Stimulated activated CD8-positive, alpha-beta memory T cell treated with anti-CD3 and anti-CD28 coated beads, Interleukin-12 subunit alpha, Interleukin-12 subunit beta, amount 100 ng/mL, for 1 hour (primary cell): ENCODE measurements around the gene PRR14L.
"Not testable (repeated sequence)": the region's sequence is repeated elsewhere in the genome, so short reads cannot be mapped to it uniquely, and the experiment has no call there.

Source experiments
- DNase-seq: peaks from one replicate; pipeline ENCODE4 v3.0.0-alpha.2; 2020; ENCODE audit warnings: low read depth

Gene PRR14L

DNA sequence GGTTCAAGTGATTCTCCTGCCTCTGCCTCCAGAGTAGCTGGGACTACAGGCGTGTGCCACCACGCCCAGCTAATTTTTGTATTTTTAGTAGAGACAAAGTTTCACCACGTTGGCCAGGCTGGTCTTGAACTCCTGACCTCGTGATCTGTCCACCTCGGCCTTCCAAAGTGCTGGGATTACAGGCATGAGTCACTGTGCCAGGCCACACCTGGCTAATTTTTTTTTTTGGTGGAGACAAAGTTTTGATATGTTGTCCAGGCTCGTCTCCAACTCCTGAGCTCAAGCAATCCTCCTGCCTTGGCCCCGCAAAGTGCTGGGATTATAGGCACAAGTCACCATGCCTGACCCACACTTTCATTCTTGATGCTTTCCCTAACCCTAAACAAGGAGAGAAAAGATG is 9.6 kb downstream of the PRR14L start:
- not testable (repeated sequence) for DNase-seq

DNA sequence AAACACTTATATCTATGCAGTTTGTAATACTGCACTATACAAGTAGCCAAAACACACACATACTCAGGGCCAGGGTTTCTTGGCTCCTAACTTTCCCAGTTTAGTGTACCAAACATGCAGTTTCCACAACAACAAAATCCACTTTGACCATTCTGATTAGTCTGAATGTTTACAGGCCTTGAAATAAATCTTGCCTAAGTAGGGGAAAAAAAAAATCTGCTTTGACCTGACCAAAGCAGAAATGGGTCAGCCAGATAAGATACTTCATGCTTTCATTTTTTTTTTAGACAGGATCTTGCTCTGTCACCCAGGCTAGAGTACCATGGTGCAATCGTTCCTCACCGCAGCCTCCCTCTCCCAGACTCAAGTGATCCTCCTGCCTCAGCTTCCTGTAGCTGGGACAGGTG is 10.1 kb downstream of the PRR14L start:
- DNase-seq, result no peak

DNA sequence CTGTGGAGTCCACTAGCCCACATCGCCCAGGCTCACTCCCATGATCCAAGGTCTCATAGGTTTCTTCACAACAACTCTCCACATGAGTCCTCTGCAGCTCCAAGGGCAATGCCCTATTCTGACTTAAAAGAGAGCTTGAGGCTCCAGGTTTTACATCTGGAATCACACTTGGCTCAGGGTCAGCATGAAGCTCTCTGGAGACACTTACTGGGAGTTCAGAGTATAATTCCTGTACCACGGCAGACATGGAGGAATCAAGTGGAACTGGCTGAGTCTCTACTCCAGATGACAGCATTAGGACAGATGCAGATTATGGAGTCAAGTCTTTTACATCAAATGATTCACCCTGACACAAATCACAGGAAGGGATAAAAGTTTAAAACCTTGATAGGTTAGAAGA is 11.4 kb downstream of the PRR14L start:
- no peak for DNase-seq

DNA sequence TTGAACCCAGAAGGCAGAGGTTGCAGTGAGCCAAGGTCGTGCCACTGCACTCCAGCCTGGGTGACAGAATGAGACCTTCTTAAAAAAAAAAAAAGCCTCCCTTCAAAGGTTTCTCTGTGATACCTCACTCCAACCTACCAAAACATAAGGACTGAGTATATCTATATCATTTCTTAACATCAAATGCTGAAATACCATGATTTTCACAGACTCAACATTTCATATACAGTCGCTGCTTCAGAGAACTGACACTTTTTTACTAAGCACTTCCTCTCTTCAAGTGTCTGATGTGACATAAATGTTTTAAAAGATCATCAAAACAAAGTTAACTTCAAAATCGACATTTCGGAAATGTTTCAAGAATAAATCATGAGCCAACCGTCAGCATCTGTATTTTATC is 12.0 kb downstream of the PRR14L start:
- DNase-seq, result no peak

DNA sequence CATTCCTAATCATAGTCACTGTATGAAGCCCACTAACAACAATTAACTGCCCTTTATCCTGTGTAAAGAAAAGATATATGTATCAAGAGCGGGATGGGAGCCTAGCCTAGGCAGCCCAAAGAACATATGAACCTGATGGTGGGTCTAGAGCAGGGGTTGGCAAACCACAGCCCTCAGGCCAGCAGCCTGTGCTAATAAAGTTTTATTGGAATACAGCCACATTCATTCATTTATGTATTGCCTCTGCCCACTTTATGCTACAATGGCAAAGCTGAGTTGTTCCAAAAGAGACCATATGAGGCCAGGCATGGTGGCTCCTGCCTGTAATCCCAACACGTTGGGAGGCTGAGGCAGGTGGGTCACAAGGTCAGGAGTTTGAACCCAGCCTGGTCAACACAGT is 13.5 kb downstream of the PRR14L start:
- no peak for DNase-seq

DNA sequence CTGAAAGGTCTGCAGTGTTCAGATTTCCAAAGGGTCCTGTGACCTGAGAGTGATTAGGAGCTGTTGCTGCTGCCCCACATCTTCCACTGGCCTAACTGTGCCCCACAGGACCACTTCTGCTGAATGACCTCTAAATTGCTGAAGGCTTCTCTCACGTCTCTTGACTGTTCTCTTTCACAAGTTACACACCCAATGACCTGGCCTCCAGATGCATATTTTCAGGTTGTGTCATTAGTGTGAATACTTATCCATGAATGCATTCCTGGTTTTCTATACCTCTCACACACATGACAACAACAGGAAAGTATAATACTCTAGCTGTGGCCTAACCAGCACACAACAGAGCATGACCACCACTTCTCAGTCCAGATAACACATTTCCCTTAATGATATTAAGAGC is 15.4 kb downstream of the PRR14L start:
- DNase-seq, result no peak

DNA sequence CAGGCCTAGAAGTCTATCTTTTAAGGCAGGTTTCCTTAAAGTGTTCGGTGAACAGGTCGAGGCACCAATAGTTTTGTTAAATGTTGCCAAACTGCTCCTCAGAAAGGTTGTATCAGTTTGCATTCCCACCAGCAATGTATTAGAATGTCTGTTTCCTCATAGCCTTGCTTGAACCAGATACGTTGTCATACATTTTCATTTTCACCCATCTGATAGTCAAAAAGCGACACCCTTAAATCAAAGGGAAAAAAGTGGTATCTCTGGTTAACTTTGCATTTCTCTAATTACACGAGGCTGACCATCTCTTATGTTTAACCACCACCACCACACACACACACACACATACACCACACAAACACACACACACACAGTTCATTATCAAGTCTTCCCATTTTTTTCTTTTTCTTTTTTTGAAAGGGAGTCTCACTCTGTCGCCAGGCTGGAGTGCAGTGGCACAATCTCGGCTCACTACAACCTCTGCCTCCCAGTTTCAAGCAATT is 16.3 kb downstream of the PRR14L start:
- no peak for DNase-seq

DNA sequence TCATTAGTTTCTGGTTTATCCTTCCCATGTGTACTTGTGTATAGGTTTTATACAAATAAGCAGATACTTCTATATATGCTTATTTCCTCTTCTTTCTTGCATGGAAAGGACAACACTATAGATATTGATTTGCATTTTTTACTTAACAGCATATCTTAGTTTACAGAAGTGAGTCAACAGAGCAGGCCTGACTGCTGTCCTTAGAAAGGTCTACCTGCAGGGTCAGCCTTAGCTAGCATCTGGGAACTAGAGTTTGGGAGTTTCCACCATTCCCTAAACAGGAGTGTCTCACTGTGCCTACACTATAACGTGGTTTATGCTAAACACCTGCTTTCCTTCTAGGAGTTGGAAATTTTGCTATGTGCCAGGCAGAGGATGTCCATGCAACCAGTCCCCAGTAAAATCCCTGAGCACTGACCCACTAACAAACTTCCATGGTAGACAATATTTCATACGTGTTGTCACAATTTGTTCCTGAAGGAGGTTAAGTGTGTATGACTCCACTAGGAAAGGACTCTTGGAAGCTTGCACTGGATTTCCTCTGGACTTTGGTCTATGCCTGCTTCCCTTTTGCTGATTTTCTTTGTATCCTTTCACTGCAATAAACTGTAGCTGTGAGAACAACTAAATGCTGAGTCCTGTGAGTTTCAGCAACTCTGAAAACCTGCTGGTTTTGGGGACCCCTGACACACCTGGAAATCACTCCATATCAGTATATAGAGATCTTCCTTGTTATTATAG is 17.7 kb downstream of the PRR14L start:
- no peak for DNase-seq

DNA sequence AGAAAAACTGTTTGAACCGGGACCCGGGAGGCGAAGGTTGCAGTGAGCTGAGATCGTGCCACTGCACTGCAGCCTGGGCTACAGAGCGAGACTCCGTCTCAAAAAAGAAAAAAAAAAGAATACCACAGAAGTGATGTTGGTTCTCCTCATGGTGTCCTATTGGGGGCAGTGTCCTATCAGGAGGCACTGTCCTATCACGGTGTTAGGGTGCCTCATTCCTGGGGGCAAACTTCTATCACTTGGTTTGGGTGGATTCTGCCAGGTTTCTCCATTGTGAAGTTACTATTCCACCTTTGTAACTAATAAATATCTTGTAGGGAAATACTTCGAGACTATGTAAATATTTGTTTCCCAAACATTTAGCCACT is 19.6 kb downstream of the PRR14L start:
- no peak for DNase-seq

DNA sequence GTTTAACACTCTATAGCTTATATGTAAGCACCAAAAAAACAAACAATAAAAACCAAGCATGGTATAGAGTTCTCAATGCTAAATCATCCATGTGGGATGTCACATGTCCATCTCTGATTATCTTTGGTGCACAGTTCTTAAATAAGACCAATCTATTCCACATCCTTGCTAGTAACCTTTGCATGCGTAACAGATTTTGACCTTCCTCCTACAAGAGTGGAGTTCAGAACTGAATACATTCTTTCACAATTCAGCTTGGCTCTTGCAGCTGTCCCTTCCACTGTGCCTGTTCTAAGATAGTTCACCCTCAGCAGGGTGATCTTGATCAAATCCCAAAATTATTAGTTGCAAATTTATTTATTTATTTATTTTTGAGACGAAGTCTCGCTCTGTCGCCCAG is 21.1 kb downstream of the PRR14L start:
- no peak for DNase-seq

DNA sequence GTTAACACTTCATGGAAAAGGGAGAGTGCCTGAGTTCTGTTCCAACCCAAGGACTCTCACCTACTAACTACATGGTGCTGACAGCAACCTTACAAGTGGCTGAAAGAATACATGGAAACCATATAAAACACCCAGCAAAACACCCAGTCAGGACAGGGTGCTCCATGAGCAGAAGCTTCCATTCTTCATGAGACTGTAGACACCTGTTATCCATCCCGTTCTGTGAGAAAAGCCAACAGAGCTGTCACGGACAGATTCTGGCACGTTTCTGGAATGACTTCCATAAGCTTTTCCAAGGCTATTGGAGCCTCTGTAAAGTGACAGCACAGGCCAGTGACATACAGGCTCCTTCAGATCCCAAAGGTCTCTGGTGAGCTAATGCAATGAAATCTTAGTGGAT is 23.2 kb downstream of the PRR14L start:
- no peak for DNase-seq

DNA sequence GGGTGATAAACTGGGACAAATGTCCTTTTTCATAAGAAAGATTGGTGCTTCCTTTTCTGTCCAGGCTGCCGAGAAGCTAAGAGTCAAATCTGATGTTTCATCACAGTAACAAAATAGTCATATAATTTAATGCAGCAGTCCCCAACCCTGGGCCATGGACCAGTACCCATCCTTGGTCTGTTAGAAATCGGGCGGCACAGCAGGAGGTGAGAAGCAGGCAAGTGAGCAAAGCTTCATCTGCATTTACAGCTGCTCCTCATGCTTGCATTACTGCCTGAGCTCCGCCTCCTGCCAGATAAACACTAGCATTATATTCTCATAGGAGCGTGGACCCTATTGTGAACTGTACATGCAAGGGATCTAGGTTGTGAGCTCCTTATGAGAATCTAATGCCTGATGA is 26.2 kb downstream of the PRR14L start:
- no peak for DNase-seq

DNA sequence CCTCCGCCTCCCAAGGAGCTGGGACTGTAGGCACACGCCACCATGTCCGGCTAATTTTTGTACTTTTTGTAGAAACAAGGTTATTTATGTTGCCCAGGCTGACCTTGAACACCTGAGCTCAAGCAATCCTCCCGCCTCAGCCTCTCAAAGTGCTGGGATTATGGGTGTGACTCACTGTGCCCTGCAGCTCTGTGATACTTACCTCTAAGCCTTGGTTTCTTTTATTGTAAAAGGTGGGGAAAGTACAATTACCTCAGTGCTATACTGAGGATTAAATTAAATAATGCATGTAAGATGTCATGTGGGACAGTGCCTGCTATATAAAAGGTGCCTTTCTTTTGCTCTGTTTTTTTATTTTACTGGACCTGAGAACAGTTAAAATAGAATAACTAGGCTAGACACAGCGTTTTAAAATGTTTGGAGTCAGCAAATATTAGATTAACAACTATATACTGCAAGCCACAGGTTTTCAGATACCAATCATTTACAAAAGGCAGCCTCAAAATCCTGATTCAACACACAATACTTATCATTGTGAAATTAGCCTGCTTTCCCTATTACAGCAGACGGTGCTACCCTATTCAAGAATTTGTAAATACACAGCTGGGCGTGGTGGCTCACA is 30.0 kb downstream of the PRR14L start:
- DNase-seq, result no peak

DNA sequence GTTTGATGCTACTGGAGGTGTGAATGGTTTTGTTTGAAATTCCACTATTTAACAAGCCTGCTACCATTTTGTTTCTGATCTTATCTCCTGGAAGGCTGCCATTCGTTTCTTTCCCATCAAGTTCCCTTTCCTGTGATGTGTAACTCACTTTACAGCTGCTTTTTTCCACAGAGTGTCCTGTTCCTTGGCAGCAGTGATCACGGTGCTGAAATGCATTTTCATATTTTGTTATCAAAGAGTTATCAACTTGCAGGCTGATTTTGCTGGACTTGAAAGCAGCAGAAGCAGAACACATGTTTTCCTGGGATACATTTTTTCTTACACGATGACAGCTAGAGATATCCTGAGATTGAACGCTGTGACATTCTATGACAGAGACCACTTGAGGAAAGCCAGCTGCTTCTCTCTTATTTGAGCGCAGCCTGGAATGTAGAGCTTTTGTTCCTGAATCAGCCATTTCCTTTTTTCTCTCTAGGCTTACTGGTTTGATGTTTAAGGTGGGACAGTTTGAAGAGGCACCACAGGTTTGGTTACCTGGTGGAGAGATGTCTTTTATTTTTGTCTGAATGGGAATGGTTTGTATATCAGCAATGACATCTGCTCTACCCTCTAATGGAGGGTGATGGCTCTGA is 34.7 kb downstream of the PRR14L start:
- no peak for DNase-seq

DNA sequence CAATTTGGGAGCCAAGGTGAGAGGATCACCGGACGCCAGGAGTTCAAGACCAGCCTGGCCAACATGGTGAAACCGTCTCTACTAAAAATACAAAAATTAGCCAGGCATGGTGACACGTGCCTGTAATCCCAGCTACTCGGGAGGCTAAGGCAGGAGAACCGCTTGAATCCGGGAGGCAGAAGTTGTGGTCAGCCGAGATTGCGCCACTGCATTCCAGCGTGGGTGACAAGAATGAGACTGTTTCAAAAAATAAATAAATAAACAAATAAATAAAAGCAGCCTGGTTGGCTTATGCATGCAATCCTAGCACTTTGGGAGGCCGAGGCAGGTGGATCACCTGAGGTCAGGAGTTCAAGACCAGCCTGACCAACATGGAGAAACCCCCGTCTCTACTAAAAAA is 38.7 kb downstream of the PRR14L start:
- not testable (repeated sequence) for DNase-seq

DNA sequence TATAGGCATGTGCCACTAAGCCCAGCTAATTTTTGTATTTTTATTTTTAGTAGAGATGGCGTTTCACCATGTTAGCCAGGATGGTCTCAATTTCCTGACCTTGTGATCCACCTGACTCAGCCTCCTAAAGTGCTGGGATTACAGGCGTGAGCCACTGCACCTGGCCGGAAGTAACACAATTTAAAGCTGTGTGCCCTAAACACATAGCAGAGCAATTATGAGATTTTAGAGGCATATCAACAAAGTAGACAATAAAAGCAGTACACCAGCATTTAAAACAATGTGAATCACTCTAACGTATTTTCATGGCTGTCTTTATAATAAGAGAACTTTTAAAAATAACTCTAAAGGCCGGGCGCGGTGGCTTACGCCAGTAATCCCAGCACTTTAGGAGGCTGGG is 42.4 kb downstream of the PRR14L start:
- DNase-seq, result no peak

DNA sequence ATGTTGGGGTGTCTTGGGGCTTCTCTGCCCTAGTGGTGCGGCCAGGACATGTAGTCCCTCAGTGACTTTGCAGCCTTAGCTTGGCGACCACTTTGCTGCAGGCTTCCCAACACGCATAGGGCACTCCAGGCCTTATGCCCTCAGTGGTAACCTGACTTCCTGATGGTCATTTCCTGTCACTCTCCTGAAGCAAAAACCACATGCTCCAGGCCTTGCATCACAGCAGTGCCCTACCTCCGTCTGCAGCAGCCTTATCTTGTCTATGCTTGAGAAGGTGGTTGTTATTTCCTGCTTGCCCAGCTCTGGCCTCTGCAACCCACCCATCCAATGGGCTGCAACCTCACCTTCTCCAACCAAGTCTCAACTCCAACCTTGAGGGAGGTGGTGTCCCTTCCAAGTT is 54.5 kb downstream of the PRR14L start:
- no peak for DNase-seq

DNA sequence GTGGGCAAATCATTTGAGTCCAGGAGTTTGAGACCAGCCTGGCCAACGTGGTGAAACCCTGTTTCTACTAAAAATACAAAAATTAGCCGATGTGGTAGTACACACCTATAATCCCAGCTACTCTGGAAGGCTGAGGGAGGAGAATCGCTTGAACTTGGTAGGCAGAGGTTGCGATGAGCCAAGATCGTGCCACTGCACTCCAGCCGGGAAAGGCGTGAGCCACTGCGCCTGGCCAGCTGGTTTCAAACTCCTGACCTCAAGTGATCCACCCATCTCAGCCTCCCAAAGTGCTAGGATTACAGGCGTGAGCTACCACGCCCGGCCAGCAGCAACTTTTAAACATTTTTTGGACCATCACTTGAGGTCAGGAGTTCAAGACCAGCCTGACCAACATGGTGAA is 55.9 kb downstream of the PRR14L start:
- DNase-seq, result not testable (repeated sequence)

DNA sequence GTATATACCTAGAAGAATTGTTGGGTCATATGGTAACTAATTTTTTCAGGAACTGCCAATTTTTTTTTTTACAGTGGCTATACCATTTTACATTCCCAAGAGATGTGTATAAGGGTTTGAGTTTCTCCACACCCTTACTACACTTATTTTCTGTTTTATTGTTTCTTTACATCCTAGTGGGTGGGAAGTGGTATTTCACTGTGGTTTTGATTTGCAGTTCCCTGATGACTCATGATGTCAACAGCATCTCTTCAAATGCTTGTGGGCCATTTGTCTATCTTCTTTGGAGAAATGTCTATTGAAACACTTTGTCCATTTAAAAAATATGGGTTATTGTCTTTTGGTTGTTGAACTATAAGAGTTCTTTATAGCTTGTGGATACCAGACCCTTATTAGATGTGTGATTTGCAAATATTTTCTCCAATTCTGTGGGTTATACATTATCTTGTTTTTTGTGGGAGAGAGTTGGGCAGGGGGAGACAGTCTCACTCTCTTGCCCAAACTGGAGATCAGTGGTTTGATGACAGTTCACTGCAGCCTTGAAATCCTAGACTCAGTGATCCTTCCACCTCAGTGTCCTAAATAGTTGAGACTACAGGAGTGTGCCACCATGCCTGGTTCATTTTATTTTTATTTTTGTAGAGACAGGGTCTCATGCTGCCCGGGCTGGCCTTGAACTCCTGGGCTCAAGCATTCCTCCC is 57.6 kb downstream of the PRR14L start:
- DNase-seq, result no peak

DNA sequence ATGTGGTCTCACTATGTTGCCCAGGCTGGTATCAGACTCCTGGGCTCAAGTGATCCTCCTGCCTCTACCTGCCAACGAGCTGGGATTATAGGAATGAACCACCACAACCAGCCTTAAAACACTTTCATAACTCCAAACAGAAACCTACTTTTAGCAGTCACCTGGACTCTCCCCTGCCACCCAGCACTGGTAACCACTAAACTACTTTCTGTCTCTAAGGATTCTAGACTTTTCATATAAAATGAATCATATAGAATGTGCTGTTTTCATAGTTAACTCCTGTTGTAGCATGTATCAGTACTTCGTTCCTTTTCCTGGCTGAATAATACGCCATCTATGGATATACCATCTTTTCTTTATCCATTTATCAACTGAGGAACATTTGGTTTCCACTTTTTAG is 58.5 kb downstream of the PRR14L start:
- no peak for DNase-seq

DNA sequence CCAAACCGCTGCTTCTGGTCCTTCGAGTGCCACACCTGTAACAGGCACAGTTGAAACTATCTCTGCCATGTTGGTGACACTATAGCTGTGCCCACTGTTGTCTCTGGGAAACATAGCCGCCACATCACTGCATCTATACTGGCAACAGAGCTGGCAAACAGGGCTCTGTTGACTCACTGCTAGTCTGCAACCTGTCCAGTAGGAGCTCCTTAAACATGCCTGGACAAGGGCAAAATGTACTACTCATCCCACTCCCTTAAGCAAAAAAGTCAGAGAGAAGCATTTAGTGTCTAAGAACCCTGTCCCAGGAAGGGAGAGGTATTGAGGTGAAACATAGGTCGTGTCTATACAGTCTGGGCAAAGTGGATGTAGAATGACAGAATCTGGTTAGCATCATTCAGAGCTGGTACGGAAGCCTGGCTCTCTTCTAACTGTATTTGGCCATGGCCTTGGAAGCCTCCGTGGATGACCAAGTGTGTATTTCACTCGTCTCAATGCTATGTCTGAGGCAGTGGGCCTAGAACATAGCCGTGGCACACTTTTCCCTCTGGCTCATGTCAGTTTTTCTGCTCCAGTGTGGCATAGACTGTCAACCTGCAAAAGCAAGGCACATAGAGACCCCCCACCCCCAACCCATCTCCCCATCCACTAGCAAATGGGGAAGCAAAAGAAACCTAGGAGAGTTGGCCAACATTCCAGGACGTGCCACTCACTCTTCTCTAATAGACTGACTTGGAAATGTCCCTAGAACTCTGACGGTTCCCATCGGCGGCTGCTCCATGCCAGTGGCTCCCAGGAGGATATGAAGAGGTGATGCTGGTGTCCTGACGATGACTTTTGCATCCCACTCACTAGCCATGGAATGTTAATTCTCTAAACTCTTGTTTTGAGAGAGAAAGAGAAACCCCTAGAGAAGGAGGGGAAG is 66.5 kb downstream of the PRR14L start:
- no peak for DNase-seq

DNA sequence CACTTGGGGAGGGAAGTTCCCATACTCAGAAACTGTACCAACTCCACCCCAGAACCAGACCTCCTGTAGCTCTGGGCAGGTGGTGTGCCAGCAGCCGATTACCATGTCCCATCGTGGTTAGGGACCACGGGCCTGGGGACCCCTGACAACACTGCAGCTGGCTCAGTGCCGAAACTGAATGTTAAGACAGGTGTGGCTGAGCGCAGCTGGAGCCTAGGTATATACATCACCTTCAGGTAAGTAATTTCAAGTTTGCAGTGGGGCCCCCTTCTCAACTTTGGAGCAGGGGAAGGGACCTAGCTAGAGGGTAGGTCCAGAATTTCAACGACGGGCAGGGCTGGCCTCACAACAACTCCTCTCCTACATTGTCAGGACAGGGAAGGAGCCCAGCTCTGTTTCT is 67.2 kb downstream of the PRR14L start:
- DNase-seq, result no peak
